WTC11 (cell line): Measurements from ENCODE around the gene SH3TC1. TPM values are rescaled to one million over a fixed set of nuclear protein-coding genes. Genes with fewer than 3 reads are reported as not detected.

Experiments
- ATAC-seq: fragments of 200-7000 bp; cut with Tn5 transposase; 2 replicates; pipeline ENCODE4 v1.10.0; 2021; ENCODE audit warnings: mild to moderate bottlenecking, moderate library complexity
- CTCF ChIA-PET: fragments of 300-600 bp; sonication (Branson Sonifier 250); formaldehyde crosslinking; loops from one replicate; lab custom pipeline; 2021; ENCODE audit warnings: antibody characterized with exemption; lab: Charles Lee
- POLR2A ChIA-PET: fragments of 350-600 bp; sonication (Branson Sonifier 250); formaldehyde crosslinking; loops from one replicate; lab custom pipeline; 2021; ENCODE audit warnings: antibody characterized with exemption; lab: Charles Lee
- DNase-seq: peaks from one replicate; pipeline ENCODE4 v3.0.0; 2021; ENCODE audit warnings: low spot score
- H3K27ac Mint-ChIP-seq: 2 replicates; pipeline ENCODE4 v1.8.0; 2021; ENCODE audit warnings: mixed read lengths
- H3K27me3 Mint-ChIP-seq: 2 replicates; pipeline ENCODE4 v1.8.0; 2021; ENCODE audit warnings: low read depth, mild to moderate bottlenecking, moderate library complexity, mixed read lengths
- H3K36me3 Mint-ChIP-seq: 2 replicates; pipeline ENCODE4 v1.8.0; 2021; ENCODE audit warnings: mixed read lengths
- H3K4me1 Mint-ChIP-seq: 2 replicates; pipeline ENCODE4 v1.8.0; 2022; ENCODE audit warnings: mixed read lengths
- H3K4me3 Mint-ChIP-seq: 2 replicates; pipeline ENCODE4 v1.8.0; 2021; ENCODE audit warnings: mild to moderate bottlenecking, moderate library complexity, mixed read lengths
- H3K9me3 Mint-ChIP-seq: 2 replicates; pipeline ENCODE4 v1.8.0; 2021; ENCODE audit warnings: mixed read lengths
- ATF1 ChIP-seq: sonication (generic); formaldehyde crosslinking; IDR thresholded peaks from 2 replicates; pipeline ENCODE4 v1.8.1; 2023; ENCODE audit warnings: mild to moderate bottlenecking, moderate library complexity, missing genetic modification reagents
- CBFB ChIP-seq: sonication (generic); formaldehyde crosslinking; IDR thresholded peaks from 2 replicates; pipeline ENCODE4 v1.8.1; 2022; ENCODE audit warnings: mild to moderate bottlenecking, low read depth, missing genetic modification reagents
- GABPB1 ChIP-seq: sonication (generic); formaldehyde crosslinking; IDR thresholded peaks from 2 replicates; pipeline ENCODE4 v1.8.1; 2023; ENCODE audit warnings: mild to moderate bottlenecking, missing genetic modification reagents
- GRHL2 ChIP-seq: fragments of 250-450 bp; sonication (Bioruptor Pico); IDR thresholded peaks from 2 replicates; pipeline ENCODE4 v1.8.0; 2022; ENCODE audit warnings: mild to moderate bottlenecking, moderate library complexity; ENCODE audit not compliant: insufficient replicate concordance, severe bottlenecking
- HMGA2 ChIP-seq: fragments of 250-450 bp; sonication (Bioruptor Pico); IDR thresholded peaks from 2 replicates; pipeline ENCODE4 v1.4.0; 2021; ENCODE audit warnings: mild to moderate bottlenecking, moderate library complexity
- MXD4 ChIP-seq: fragments of 250-450 bp; sonication (Bioruptor Pico); IDR thresholded peaks from 2 replicates; pipeline ENCODE4 v1.8.0; 2021; ENCODE audit warnings: mild to moderate bottlenecking, moderate library complexity, borderline replicate concordance
- MYBL2 ChIP-seq: sonication (generic); formaldehyde crosslinking; IDR thresholded peaks from 2 replicates; pipeline ENCODE4 v1.8.1; 2023; ENCODE audit warnings: mild to moderate bottlenecking, moderate library complexity, missing genetic modification reagents
- SMAD4 ChIP-seq: sonication (generic); formaldehyde crosslinking; IDR thresholded peaks from 2 replicates; pipeline ENCODE4 v1.8.0; 2022; ENCODE audit warnings: mild to moderate bottlenecking, missing genetic modification reagents
- SP1 ChIP-seq: sonication (generic); formaldehyde crosslinking; conservative IDR thresholded peaks from 2 replicates; pipeline ENCODE4 v1.8.1; 2022; ENCODE audit warnings: missing genetic modification reagents
- TEAD1 ChIP-seq: sonication (generic); formaldehyde crosslinking; IDR thresholded peaks from 2 replicates; pipeline ENCODE4 v1.8.0; 2022; ENCODE audit warnings: mild to moderate bottlenecking, missing genetic modification reagents
- ZNF121 ChIP-seq: sonication (generic); formaldehyde crosslinking; IDR thresholded peaks from 2 replicates; pipeline ENCODE4 v1.8.0; 2023; ENCODE audit warnings: missing genetic modification reagents
- ZNF263 ChIP-seq: sonication (generic); formaldehyde crosslinking; IDR thresholded peaks from 2 replicates; pipeline ENCODE4 v1.8.1; 2022; ENCODE audit warnings: low read depth, mild to moderate bottlenecking, moderate library complexity, missing genetic modification reagents
- ZNF416 ChIP-seq: fragments of 250-450 bp; sonication (Bioruptor Pico); IDR thresholded peaks from 2 replicates; pipeline ENCODE4 v1.9.0; 2021; ENCODE audit warnings: mild to moderate bottlenecking, inconsistent platforms
- total RNA-seq: library from RNA; stranded (reverse); gene quantifications from 3 replicates; pipeline ENCODE4 v1.2.3, GENCODE V29; 2021
- TF ChIP-seq, protein P1 (sequence below): sonication (generic); formaldehyde crosslinking; conservative IDR thresholded peaks from 2 replicates; pipeline ENCODE4 v1.8.1; 2023; ENCODE audit warnings: mild to moderate bottlenecking, low read depth, missing genetic modification reagents, moderate library complexity
- TF ChIP-seq, protein P2 (sequence below): sonication (generic); formaldehyde crosslinking; IDR thresholded peaks from 2 replicates; pipeline ENCODE4 v1.8.0; 2023; ENCODE audit warnings: missing genetic modification reagents, mild to moderate bottlenecking, borderline replicate concordance
- TF ChIP-seq, protein P3 (sequence below): sonication (generic); formaldehyde crosslinking; IDR thresholded peaks from 2 replicates; pipeline ENCODE4 v1.8.0; 2022; ENCODE audit warnings: mild to moderate bottlenecking, missing genetic modification reagents
- TF ChIP-seq, protein P4 (sequence below): sonication (generic); formaldehyde crosslinking; IDR thresholded peaks from 2 replicates; pipeline ENCODE4 v1.8.0; 2022; ENCODE audit warnings: mild to moderate bottlenecking, missing genetic modification reagents
- TF ChIP-seq, protein P5 (sequence below): sonication (generic); formaldehyde crosslinking; IDR thresholded peaks from 2 replicates; pipeline ENCODE4 v1.8.1; 2022; ENCODE audit warnings: mild to moderate bottlenecking, missing genetic modification reagents, moderate library complexity, borderline replicate concordance
- TF ChIP-seq, protein P6 (sequence below): sonication (generic); formaldehyde crosslinking; IDR thresholded peaks from 2 replicates; pipeline ENCODE4 v1.8.1; 2023; ENCODE audit warnings: mild to moderate bottlenecking, missing genetic modification reagents, moderate library complexity
- TF ChIP-seq, protein P7 (sequence below): sonication (generic); formaldehyde crosslinking; IDR thresholded peaks from 2 replicates; pipeline ENCODE4 v1.8.1; 2022; ENCODE audit warnings: missing genetic modification reagents, borderline replicate concordance

The SH3TC1 gene
- total RNA-seq, 1 experiment from 2014 or later = 0.42 TPM

DNA sequence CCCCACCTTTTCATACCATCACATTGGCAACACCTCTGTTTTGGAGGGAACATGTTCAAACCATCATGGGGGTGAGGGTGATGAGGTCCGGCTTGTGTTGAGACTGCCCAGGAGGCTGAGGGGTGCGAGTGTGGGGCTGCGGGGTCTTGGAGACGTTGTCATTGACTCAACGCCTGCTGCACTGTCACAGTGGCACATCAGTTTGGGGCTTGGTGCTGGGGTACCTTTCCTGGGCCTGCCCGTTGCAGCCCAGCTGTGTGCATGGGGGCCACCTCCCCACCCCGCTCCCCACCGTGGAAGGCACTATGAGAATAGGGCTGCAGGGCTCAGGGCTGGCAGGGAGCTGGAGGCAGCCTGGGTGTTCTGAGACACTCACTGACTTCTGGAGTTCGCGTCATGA is 72.7 kb downstream of the SH3TC1 start:
- Mint-ChIP-seq H3K27me3 (peaks cover 31% of the 10 kb centered on the region), H3K4me1 (peaks cover 5% of the 10 kb centered on the region; the same call in 1 of the 2 replicates), H3K27ac (no peak overlapping the region), H3K9me3 (no peaks in the 10 kb centered on the region), H3K4me3 (no peak overlapping the region), H3K36me3 (no peaks in the 10 kb centered on the region)
- no peak for TF ChIP-seq GRHL2 (CRISPR knock-in tag)
- TF ChIP-seq MYBL2 (CRISPR knock-in tag) = no peak
- no peak for TF ChIP-seq MXD4 (CRISPR knock-in tag)
- TF ChIP-seq TEAD1 (CRISPR knock-in tag) = no peak
- TF ChIP-seq GABPB1 (CRISPR knock-in tag) = no peak
- no peak for TF ChIP-seq SMAD4 (CRISPR knock-in tag)
- TF ChIP-seq, protein P1, sequence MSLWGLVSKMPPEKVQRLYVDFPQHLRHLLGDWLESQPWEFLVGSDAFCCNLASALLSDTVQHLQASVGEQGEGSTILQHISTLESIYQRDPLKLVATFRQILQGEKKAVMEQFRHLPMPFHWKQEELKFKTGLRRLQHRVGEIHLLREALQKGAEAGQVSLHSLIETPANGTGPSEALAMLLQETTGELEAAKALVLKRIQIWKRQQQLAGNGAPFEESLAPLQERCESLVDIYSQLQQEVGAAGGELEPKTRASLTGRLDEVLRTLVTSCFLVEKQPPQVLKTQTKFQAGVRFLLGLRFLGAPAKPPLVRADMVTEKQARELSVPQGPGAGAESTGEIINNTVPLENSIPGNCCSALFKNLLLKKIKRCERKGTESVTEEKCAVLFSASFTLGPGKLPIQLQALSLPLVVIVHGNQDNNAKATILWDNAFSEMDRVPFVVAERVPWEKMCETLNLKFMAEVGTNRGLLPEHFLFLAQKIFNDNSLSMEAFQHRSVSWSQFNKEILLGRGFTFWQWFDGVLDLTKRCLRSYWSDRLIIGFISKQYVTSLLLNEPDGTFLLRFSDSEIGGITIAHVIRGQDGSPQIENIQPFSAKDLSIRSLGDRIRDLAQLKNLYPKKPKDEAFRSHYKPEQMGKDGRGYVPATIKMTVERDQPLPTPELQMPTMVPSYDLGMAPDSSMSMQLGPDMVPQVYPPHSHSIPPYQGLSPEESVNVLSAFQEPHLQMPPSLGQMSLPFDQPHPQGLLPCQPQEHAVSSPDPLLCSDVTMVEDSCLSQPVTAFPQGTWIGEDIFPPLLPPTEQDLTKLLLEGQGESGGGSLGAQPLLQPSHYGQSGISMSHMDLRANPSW (CRISPR knock-in tag) = no peak
- no peak for TF ChIP-seq SP1 (CRISPR knock-in tag)
- TF ChIP-seq ZNF416 (CRISPR knock-in tag) = no peak
- no peak for TF ChIP-seq HMGA2 (CRISPR knock-in tag)
- TF ChIP-seq, protein P2, sequence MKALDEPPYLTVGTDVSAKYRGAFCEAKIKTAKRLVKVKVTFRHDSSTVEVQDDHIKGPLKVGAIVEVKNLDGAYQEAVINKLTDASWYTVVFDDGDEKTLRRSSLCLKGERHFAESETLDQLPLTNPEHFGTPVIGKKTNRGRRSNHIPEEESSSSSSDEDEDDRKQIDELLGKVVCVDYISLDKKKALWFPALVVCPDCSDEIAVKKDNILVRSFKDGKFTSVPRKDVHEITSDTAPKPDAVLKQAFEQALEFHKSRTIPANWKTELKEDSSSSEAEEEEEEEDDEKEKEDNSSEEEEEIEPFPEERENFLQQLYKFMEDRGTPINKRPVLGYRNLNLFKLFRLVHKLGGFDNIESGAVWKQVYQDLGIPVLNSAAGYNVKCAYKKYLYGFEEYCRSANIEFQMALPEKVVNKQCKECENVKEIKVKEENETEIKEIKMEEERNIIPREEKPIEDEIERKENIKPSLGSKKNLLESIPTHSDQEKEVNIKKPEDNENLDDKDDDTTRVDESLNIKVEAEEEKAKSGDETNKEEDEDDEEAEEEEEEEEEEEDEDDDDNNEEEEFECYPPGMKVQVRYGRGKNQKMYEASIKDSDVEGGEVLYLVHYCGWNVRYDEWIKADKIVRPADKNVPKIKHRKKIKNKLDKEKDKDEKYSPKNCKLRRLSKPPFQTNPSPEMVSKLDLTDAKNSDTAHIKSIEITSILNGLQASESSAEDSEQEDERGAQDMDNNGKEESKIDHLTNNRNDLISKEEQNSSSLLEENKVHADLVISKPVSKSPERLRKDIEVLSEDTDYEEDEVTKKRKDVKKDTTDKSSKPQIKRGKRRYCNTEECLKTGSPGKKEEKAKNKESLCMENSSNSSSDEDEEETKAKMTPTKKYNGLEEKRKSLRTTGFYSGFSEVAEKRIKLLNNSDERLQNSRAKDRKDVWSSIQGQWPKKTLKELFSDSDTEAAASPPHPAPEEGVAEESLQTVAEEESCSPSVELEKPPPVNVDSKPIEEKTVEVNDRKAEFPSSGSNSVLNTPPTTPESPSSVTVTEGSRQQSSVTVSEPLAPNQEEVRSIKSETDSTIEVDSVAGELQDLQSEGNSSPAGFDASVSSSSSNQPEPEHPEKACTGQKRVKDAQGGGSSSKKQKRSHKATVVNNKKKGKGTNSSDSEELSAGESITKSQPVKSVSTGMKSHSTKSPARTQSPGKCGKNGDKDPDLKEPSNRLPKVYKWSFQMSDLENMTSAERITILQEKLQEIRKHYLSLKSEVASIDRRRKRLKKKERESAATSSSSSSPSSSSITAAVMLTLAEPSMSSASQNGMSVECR = no peak
- no peak for TF ChIP-seq ZNF263
- TF ChIP-seq, protein P3, sequence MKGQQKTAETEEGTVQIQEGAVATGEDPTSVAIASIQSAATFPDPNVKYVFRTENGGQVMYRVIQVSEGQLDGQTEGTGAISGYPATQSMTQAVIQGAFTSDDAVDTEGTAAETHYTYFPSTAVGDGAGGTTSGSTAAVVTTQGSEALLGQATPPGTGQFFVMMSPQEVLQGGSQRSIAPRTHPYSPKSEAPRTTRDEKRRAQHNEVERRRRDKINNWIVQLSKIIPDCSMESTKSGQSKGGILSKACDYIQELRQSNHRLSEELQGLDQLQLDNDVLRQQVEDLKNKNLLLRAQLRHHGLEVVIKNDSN (CRISPR knock-in tag) = no peak
- TF ChIP-seq, protein P4, sequence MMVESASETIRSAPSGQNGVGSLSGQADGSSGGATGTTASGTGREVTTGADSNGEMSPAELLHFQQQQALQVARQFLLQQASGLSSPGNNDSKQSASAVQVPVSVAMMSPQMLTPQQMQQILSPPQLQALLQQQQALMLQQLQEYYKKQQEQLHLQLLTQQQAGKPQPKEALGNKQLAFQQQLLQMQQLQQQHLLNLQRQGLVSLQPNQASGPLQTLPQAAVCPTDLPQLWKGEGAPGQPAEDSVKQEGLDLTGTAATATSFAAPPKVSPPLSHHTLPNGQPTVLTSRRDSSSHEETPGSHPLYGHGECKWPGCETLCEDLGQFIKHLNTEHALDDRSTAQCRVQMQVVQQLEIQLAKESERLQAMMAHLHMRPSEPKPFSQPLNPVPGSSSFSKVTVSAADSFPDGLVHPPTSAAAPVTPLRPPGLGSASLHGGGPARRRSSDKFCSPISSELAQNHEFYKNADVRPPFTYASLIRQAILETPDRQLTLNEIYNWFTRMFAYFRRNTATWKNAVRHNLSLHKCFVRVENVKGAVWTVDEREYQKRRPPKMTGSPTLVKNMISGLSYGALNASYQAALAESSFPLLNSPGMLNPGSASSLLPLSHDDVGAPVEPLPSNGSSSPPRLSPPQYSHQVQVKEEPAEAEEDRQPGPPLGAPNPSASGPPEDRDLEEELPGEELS = no peak
- TF ChIP-seq, protein P5, sequence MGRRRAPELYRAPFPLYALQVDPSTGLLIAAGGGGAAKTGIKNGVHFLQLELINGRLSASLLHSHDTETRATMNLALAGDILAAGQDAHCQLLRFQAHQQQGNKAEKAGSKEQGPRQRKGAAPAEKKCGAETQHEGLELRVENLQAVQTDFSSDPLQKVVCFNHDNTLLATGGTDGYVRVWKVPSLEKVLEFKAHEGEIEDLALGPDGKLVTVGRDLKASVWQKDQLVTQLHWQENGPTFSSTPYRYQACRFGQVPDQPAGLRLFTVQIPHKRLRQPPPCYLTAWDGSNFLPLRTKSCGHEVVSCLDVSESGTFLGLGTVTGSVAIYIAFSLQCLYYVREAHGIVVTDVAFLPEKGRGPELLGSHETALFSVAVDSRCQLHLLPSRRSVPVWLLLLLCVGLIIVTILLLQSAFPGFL (CRISPR knock-in tag) = no peak
- TF ChIP-seq ATF1 (CRISPR knock-in tag) = no peak
- no peak for TF ChIP-seq CBFB (CRISPR knock-in tag)
- TF ChIP-seq, protein P6, sequence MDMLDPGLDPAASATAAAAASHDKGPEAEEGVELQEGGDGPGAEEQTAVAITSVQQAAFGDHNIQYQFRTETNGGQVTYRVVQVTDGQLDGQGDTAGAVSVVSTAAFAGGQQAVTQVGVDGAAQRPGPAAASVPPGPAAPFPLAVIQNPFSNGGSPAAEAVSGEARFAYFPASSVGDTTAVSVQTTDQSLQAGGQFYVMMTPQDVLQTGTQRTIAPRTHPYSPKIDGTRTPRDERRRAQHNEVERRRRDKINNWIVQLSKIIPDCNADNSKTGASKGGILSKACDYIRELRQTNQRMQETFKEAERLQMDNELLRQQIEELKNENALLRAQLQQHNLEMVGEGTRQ (CRISPR knock-in tag) = no peak
- TF ChIP-seq, protein P7, sequence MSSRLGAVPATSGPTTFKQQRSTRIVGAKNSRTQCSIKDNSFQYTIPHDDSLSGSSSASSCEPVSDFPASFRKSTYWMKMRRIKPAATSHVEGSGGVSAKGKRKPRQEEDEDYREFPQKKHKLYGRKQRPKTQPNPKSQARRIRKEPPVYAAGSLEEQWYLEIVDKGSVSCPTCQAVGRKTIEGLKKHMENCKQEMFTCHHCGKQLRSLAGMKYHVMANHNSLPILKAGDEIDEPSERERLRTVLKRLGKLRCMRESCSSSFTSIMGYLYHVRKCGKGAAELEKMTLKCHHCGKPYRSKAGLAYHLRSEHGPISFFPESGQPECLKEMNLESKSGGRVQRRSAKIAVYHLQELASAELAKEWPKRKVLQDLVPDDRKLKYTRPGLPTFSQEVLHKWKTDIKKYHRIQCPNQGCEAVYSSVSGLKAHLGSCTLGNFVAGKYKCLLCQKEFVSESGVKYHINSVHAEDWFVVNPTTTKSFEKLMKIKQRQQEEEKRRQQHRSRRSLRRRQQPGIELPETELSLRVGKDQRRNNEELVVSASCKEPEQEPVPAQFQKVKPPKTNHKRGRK (CRISPR knock-in tag) = no peak
- no peak for TF ChIP-seq ZNF121 (CRISPR knock-in tag)
- ATAC-seq (no peak), DNase-seq (no peak)
- ChIA-PET CTCF (interaction anchor here (0.8 to 1.2 kb wide), 4 partner anchors 9 to 139 kb away, joined by 3 to 4 read pairs (median 3); no protein-coding TSS in a partner anchor), POLR2A (no interaction called here)
